ENCODE data around the gene ZNF117. TPM values are rescaled to one million over a fixed set of nuclear protein-coding genes. Genes with fewer than 3 reads are reported as not detected.

The ZNF117 gene
- total and polyA plus RNA-seq, 8 donors, result 1.1 to 47.3 (median 11.2) TPM

DNA sequence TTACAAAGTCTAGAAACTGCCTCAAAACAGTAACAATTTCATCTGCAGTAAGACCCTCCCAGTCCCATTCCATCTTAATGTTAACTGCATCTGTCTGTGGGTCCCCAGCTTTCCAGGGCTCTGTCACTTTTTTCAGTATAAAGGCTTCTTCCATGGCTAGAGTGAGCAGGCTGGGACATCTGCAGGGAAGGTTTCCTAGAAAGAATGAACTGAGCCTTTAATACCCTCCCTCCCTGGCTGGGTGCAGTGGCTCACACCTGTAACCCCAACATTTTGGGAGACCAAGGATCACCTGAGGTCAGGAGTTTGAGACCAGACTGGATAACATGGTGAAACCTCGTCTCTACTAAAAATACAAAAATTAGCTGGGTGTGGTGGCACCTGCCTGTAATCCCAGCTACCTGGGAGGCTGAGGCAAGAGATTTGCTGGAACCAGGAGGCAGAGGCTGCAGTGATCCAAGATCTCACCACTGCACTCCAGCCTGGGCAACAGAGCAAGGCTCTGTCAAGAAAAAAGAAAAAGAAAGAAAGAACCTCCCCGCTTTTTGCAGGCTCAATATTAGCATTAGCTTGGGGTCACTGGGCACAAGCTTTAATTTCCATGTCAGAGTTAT, 12.2 kb upstream of the ZNF117 start:
- WGBS, 5 donors, result 84 to 100% (median 95%) methylated on average over 2 of the region's 2 CpGs
- no peak for DNase-seq
- peak overlapping the region in 1 of 4 donors; percentile 18 for H3K4me3 ChIP-seq
- peaks cover 0 to 14% (median 0%) of the 10 kb centered on the region in 4 donors for H3K9me3 ChIP-seq
- intact Hi-C loops (cut with DNase I; ENCODE audit: low total_unique reads), result no loop called here
- H3K27ac ChIP-seq, result peak overlapping the region in 3 of 5 donors; percentile 10 to 62 (median 33)
- H3K36me3 ChIP-seq, result peaks cover 0 to 18% (median 12%) of the 10 kb centered on the region in 4 donors
- no peaks in the 10 kb centered on the region for H3K27me3 ChIP-seq
- no peak for TF ChIP-seq POLR2AphosphoS5 (IDR thresholded peaks at IDR 0.05)
- TF ChIP-seq, protein P1, sequence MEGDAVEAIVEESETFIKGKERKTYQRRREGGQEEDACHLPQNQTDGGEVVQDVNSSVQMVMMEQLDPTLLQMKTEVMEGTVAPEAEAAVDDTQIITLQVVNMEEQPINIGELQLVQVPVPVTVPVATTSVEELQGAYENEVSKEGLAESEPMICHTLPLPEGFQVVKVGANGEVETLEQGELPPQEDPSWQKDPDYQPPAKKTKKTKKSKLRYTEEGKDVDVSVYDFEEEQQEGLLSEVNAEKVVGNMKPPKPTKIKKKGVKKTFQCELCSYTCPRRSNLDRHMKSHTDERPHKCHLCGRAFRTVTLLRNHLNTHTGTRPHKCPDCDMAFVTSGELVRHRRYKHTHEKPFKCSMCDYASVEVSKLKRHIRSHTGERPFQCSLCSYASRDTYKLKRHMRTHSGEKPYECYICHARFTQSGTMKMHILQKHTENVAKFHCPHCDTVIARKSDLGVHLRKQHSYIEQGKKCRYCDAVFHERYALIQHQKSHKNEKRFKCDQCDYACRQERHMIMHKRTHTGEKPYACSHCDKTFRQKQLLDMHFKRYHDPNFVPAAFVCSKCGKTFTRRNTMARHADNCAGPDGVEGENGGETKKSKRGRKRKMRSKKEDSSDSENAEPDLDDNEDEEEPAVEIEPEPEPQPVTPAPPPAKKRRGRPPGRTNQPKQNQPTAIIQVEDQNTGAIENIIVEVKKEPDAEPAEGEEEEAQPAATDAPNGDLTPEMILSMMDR (IDR thresholded peaks at IDR 0.05), result no peak
- no peak for TF ChIP-seq EP300 (IDR thresholded peaks at IDR 0.05)
- TF ChIP-seq POLR2A (IDR thresholded peaks at IDR 0.05), result no peak
- peaks cover 21 to 72% (median 36%) of the 10 kb centered on the region in 4 donors for H3K4me1 ChIP-seq

DNA sequence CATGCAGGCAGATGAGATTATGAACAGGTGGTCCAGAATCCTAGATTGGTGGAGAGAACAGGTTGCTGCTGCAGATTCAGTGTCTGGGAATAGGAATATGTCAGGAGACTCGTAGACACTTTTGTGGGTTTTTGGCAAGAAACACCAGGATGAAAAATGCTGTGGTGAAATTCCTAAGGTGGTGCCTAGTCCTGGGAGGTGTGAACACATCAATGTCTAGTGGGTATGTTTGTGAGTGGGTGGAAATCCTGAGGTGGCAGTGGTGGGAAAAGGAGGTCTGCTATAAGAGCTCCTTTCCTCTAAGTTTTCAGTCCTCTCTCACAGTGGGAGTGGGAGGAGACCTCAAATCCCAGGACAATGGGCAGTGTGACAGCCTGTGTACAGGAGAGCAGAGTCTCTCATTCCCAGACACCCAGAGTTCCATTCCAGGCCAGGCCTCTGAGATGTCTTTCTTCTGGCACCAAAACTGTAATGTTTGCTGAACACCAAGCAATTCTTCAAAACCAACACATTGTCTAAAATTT, 10.5 kb upstream of the ZNF117 start:
- peaks cover 0 to 31% (median 5%) of the 10 kb centered on the region in 4 donors for H3K9me3 ChIP-seq
- H3K4me1 ChIP-seq, result peaks cover 28 to 74% (median 40%) of the 10 kb centered on the region in 4 donors
- no peaks in the 10 kb centered on the region for H3K27me3 ChIP-seq
- peak overlapping the region in 2 of 5 donors; percentile 2 to 53 for H3K27ac ChIP-seq
- no peak overlapping the region for H3K4me3 ChIP-seq
- intact Hi-C loops (cut with DNase I; ENCODE audit: low total_unique reads), result no loop called here
- peaks cover 0 to 23% (median 12%) of the 10 kb centered on the region in 4 donors for H3K36me3 ChIP-seq
- TF ChIP-seq, protein P1 (IDR thresholded peaks at IDR 0.05), result no peak
- TF ChIP-seq POLR2A (IDR thresholded peaks at IDR 0.05), result no peak
- TF ChIP-seq POLR2AphosphoS5 (IDR thresholded peaks at IDR 0.05), result no peak
- no peak for TF ChIP-seq EP300 (IDR thresholded peaks at IDR 0.05)
- WGBS, 5 donors, result 0% methylated on average over 1 of the region's 1 CpG
- no peak for DNase-seq

DNA sequence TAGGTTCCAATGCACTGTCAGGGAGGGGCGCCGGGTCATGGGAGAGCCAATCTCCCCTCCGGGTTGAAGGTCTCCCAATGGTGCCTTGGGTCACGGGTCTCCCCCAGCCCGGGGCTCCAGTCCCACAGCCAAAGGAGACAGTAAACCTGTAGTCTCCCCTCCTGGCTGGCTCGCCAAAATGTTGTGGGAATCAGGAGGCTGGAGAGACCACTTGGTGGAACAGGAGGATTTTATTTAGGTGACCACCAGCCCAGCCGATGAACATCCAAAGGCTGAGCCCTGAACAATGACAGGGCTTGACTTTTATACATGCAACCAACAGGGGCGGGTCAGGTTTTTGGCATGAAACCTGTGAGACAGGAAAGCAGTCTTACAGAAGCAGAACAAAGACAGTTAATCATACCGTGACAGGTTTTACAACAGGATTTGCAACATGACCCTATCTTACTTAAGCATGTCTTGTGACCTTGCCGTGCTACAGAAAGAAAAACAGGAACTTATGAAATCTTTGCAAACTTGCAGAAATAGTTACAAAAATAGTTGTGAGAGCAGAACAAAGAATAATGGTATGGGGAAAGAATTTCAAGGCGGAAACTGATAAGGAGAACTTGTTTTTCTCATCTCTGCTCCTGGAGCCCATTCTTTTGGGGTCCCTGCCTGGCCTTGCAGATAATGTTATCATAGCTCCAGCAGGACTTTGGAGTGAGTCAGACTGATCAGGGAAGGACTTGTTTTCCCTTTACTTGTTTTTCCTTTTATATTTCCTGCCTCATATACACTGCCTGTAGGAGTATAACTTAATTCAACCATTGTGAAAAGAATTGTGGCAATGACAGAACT, 8.5 kb upstream of the ZNF117 start:
- no peaks in the 10 kb centered on the region for H3K27me3 ChIP-seq
- H3K4me3 ChIP-seq, result peak overlapping the region in 1 of 4 donors; percentile 12
- H3K27ac ChIP-seq, result peak overlapping the region in 3 of 5 donors; percentile 71 to 91 (median 84)
- intact Hi-C loops (cut with DNase I; ENCODE audit: low total_unique reads), result no loop called here
- peak in 2 of 3 donors; percentile 34 to 35 for TF ChIP-seq POLR2AphosphoS5 (IDR thresholded peaks at IDR 0.05)
- no peak for TF ChIP-seq POLR2A (IDR thresholded peaks at IDR 0.05)
- peaks cover 0 to 23% (median 12%) of the 10 kb centered on the region in 4 donors for H3K36me3 ChIP-seq
- H3K9me3 ChIP-seq, result peaks cover 0 to 48% (median 17%) of the 10 kb centered on the region in 4 donors
- peak; percentile 57 to 65 for DNase-seq
- peaks cover 19 to 57% (median 25%) of the 10 kb centered on the region in 4 donors for H3K4me1 ChIP-seq
- 62 to 85% (median 72%) methylated on average over 9 to 11 of the region's 11 CpGs for WGBS, 5 donors

DNA sequence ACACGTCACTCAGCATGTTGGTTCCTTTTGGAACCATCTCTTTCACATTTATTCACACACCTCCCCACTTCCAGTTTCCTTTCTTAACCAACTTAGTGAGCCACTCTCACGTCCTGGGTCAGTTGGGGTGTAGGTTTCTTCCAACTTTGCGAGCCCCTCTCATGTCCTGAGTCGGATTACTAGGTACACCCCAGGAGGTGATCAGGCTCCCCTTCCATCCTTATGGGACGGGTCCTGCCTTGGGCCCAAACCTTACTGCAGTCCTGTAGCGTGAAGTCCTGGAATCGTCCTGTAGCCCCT, 8.0 kb upstream of the ZNF117 start:
- Histone ChIP-seq H3K27ac (peak overlapping the region in 3 of 5 donors; percentile 71 to 91 (median 84)), H3K4me3 (peak overlapping the region in 1 of 4 donors; percentile 12), H3K4me1 (peaks cover 17 to 51% (median 23%) of the 10 kb centered on the region in 4 donors), H3K27me3 (no peaks in the 10 kb centered on the region), H3K36me3 (peaks cover 0 to 23% (median 12%) of the 10 kb centered on the region in 4 donors), H3K9me3 (peaks cover 0 to 54% (median 20%) of the 10 kb centered on the region in 4 donors)
- WGBS, 5 donors, result 94 to 97% (median 95%) methylated on average over 7 of the region's 7 CpGs
- TF ChIP-seq EP300 (IDR thresholded peaks at IDR 0.05) (no peak), POLR2A (IDR thresholded peaks at IDR 0.05) (no peak), POLR2AphosphoS5 (IDR thresholded peaks at IDR 0.05) (no peak)
- TF ChIP-seq, protein P1 (IDR thresholded peaks at IDR 0.05), result no peak
- DNase-seq, result no peak
- intact Hi-C loops (cut with DNase I; ENCODE audit: low total_unique reads), result no loop called here
